Occipital lobe (tissue), 2 donors: ENCODE data around the gene CIBAR2. TPM values are rescaled to one million over a fixed set of nuclear protein-coding genes. Genes with fewer than 3 reads are reported as not detected.
"Not testable (repeated sequence)": the region's sequence is repeated elsewhere in the genome, so short reads cannot be mapped to it uniquely, and the experiment has no call there.

ENCODE experiments used
- DNase-seq: peaks from one replicate; lab custom pipeline; 2025; lab: John Stamatoyannopoulos, UW
- total RNA-seq: library from RNA; depleted of rRNA; stranded (reverse); fragments of >200 nt; gene quantifications from one replicate; pipeline ENCODE4 v1.2.3, GENCODE V29; 2014

CIBAR2 gene
- total RNA-seq, 1 donor from 2014 or later: not detected

DNA sequence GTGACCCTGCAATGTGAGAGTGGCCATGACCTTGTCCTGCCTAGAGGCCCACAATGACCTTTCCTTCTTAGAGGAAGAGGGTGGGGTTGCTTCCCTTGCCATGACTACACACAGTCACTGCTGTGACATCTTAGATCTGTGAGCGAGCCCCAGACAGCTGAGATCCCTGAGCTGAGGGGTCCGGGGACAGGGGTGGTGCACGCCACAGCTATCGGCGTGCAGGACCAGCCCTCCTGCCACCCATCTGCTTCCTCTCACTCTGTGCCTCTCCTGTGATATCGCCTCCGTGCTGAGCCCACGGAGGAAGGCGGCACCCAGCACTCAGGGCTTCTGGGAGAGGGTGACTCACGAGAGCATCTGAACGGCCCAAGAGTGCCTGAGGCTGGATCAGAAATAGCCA, 49.4 kb downstream of the CIBAR2 start:
- DNase-seq: peak; percentile 37

DNA sequence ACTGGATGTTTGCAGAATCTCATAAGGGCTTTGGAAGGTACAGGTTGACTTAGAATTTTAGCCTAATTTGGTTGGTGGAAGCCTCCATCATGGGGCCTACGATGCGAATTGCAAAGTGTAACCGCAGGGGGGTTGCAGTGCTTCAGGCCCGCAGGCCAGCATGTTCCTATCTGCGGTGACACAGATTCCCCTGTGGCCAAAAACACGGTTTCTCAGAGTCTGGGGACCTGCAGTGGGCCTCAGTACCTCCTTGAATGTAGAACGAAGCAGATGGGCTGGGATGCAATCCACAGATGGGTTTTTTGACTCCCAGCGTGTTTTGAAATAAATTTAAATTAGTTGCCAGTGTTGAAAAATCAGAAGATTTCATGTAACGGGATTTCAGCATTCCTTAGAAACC, 49.9 kb downstream of the CIBAR2 start:
- no peak for DNase-seq

DNA sequence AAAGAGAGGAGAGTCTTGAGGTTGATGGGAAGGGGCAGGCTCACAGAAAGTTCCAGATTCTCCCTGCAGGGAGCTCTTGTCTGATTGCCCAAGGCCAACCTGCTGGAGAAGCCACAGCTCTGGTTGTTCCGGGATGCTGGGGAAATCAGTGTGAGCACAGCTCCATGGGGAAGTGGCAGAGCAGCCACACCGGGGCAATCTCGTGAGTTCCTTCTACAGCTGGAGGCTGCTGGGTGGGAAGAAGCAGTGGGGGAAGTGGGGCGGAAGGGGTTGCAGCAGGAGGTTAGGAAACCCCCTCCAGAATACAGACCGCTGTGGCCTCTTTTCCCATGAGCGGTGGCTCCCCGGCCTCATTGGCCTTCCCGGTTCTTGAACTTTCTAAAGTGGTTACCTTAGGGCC, 50.7 kb downstream of the CIBAR2 start:
- DNase-seq: no peak

DNA sequence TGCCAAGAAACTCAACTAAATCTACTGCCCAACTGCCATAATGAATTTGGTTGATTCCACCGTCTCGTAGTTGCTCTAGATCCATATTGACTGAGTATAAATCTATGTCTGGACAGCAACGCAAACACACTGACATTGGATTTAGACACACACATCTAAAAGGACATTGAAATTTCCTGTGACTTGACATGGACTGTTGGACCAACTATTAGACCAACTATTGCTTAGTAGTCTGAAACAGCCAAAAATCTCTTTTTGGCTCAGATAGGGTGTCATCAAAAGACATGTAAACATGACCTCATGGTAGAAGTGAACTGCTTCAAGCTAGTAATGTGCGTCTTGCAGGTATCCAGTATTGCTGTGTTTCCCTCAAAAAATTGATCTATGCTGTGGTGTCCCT, 53.4 kb downstream of the CIBAR2 start:
- no peak for DNase-seq

GRCh38 chr16:85057948-85058347, 54.3 kb downstream of the CIBAR2 start:
- no peak for DNase-seq

DNA sequence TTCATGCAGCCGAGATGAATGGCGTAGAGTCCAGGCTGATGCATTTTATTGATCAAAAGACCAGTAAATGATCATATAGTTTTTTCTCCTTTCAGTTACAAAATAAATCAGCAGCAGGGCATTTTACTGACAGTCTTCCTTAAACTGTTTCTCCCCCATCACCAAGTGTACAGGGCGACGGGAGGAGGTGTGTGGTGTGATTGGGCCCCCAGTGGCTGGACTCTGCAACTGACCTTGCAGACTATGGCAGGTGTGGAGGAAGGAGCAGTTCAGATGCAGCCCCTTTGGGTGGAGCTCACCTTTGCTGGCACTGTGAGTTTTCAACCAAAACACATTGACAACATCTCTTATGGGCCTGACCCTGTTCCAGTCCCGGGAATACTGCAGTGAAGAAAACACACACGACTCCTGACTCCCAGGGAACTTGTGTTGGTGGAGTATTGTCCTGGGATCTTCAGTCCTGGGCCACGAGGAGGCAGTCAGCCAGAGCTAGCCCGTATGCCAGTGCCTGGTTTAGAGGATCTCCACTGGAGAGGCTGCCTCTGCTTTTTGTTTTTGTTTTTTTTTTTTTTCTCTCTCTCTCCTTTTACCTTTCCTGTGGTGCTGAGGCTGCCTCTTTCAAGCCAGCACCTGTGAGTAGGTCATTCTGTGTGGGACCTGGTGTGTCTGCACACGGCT, 54.9 kb downstream of the CIBAR2 start:
- DNase-seq: no peak

- DNase-seq: no peak
Observed at GRCh38 chr16:85056211-85056748, 56.0 kb downstream of the CIBAR2 start.

- DNase-seq: peak; percentile 46
Observed at GRCh38 chr16:85055493-85056210, 56.6 kb downstream of the CIBAR2 start.

- DNase-seq: no peak
Observed at GRCh38 chr16:85054948-85055492, 57.3 kb downstream of the CIBAR2 start.

DNA sequence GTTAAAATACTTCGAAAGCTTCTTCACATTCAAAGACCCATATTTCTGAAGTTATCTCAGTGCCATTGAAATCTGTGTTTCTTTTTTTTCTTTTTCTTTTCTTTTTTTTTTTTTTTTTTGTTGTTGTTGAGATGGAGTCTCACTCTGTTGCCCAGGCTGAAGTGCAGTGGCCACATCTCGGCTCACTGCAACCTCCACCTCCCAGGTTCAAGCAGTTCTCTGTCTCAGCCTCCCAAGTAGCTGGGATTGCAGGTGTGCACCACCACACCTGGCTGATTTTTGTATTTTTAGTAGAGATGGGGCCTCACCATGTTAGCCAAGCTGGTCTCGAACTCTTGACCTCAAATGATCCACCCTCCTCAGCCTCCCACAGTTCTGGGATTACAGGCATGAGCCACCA, 58.0 kb downstream of the CIBAR2 start:
- DNase-seq: not testable (repeated sequence)

- no peak for DNase-seq
Observed at GRCh38 chr16:85052536-85052935, 59.7 kb downstream of the CIBAR2 start.

DNA sequence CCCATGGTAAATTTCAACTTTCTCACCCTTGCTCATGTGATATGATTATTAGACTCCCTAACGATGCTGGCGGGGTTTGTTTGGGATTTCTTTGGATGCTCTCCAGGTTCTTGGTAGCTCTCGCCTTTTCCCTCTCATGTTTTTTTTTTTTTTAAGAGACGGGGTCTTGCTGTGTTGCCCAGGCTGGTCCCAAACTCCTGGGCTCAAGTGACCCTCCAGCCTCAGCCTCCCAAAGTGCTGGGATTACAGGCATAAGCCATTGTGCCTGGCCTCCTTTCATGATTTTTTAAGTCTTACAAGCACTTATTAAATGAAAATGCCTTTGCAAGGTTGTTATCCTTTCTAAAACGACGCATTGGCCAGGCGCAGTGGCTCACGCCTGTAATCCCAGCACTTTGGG, 60.6 kb downstream of the CIBAR2 start:
- DNase-seq: no peak

GRCh38 chr16:85051067-85051581, 61.1 kb downstream of the CIBAR2 start:
- no peak for DNase-seq

GRCh38 chr16:85049706-85050305, 62.5 kb downstream of the CIBAR2 start:
- DNase-seq: no peak

DNA sequence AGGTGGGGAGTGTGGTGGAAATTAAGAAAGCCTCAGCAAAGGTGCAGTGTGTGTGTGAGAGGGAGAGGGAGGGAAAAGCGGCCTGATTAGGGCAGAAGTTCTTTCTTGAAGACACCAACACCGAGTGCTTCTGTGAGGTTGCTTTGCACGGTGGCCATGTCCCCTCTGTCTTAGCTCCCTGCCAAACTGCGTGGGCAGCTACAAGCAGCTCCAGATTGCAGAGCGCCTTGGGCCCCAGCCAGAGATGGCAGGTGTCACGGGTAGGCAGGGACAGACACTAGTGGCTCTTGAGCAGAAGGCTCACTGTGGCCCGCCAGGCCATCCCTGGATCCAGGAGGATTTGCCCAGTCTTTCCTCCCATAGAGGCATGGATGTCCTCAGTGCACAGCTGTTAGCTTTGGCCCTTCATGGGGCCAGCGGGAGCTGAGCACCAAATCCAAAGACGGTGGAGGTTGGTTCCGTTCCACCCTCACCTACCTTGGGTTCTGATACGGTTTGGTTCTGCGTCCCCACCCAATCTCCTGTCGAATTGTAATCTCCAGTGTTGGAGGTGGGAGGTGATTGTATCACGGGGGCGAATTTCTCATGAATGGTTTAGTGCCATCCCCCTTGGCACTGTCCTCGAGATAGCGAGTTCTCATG, 63.2 kb downstream of the CIBAR2 start:
- peak; percentile 32 for DNase-seq

Other genes starting within 250 kb of the CIBAR2 start
- 24.0 TPM for gene ZDHHC7, start 100.9 kb downstream of the CIBAR2 start, total RNA-seq
- gene KIAA0513, start 84.7 kb downstream of the CIBAR2 start, total RNA-seq: 53.7 TPM